Measurements from ENCODE around the gene KLF5. TPM values are rescaled to one million over a fixed set of nuclear protein-coding genes. Genes with fewer than 3 reads are reported as not detected.
A peak's percentile ranks its signal among the peaks of the same experiment; 100 is the strongest.

Gene KLF5
- total and polyA plus RNA-seq, 4 donors: 3.8 to 48.7 (median 17.7) TPM

DNA sequence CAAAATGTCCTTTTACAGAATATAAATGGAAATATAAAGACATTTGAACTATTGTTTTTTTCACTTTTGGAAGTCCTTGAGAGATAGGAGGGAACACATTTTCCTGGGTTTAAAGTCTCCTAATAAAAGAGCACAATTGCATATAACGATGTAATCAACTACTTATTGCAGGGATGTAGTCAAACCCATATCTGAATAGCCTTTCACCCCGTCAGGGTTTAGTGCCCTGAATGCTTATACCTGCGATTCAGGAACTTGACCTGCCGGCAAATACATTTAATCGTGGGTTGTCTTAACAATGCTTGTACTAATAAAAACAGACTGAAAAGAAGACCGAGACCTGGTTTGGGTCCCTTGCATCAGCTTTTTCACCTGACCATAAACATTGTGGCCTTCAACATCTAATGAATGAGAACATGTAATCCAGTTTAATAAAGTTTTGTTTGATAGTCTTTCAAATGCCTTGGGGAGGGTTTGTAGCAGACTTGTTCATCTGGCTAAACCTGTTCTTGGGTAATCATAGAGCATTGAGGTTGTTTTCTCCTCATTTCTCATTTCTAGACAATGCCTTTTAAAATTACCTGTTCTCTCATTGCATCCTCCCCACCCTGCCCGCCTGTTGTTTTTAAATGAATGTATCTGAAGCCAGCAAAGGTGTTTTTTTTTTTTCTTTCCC lies 7.0 kb downstream of the KLF5 start:
- WGBS (ENCODE audit: insufficient coverage): 81% methylated on average over 5 of the region's 7 CpGs

DNA sequence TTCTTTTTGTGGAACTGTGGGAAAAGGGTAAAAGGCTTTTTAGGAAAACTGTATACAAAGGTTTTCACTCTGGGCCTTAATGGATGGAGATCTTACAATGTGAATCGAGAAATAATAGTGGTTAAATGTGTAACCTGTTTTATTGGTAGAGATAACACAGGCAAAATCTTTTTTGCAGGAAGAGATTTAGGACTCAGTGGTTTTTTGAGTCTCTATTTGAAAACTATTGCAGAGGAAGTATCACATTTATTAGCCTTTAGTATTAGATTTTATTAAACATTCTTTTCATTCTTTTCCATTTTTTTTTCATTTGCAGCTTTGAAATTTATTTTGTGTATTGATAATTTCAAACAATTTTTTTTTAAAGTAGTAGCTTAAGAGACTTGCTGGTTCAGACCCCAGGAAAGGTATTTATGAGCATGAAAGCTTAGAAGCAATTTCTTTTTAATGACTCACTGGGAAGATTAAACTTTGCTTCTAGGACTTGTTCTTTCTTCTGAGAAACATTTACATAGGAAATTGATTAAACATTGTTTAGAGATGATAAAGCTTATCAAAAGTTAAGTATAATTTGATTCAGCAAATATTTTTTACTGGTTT lies 10.5 kb downstream of the KLF5 start:
- Histone ChIP-seq H3K4me1 (ENCODE audit: control insufficient read depth, insufficient read depth, low read length) (no peaks in the 10 kb centered on the region), H3K27ac (ENCODE audit: low read depth, low read length) (no peak overlapping the region), H3K9me3 (ENCODE audit: control insufficient read depth, insufficient read depth, low read length) (no peaks in the 10 kb centered on the region), H3K36me3 (ENCODE audit: control insufficient read depth, insufficient read depth, low read length) (no peaks in the 10 kb centered on the region), H3K4me3 (ENCODE audit: low read depth, low read length) (no peak overlapping the region), H3K27me3 (ENCODE audit: control insufficient read depth, insufficient read depth, low read length) (no peaks in the 10 kb centered on the region)
- WGBS (ENCODE audit: insufficient coverage): 100% methylated on average over 1 of the region's 1 CpG
- DNase-seq (ENCODE audit: low read depth in 4 of 6, low spot score in 6 of 6): no peak

More for the DNA sequence above, 7.0 kb downstream of the KLF5 start:
- H3K9me3 ChIP-seq (ENCODE audit: control insufficient read depth, insufficient read depth, low read length): no peaks in the 10 kb centered on the region
- H3K4me3 ChIP-seq (ENCODE audit: low read depth, low read length): no peak overlapping the region
- no peaks in the 10 kb centered on the region for H3K36me3 ChIP-seq (ENCODE audit: control insufficient read depth, insufficient read depth, low read length)
- H3K27me3 ChIP-seq (ENCODE audit: control insufficient read depth, insufficient read depth, low read length): no peaks in the 10 kb centered on the region
- no peaks in the 10 kb centered on the region for H3K4me1 ChIP-seq (ENCODE audit: control insufficient read depth, insufficient read depth, low read length)
- H3K27ac ChIP-seq (ENCODE audit: low read depth, low read length): no peak overlapping the region
- no peak for DNase-seq (ENCODE audit: low read depth in 4 of 6, low spot score in 6 of 6)

- Histone ChIP-seq H3K36me3 (ENCODE audit: control insufficient read depth, insufficient read depth, low read length) (no peaks in the 10 kb centered on the region), H3K4me3 (ENCODE audit: low read depth, low read length) (no peak overlapping the region), H3K9me3 (ENCODE audit: control insufficient read depth, insufficient read depth, low read length) (no peaks in the 10 kb centered on the region), H3K27ac (ENCODE audit: low read depth, low read length) (no peak overlapping the region), H3K27me3 (ENCODE audit: control insufficient read depth, insufficient read depth, low read length) (no peaks in the 10 kb centered on the region), H3K4me1 (ENCODE audit: control insufficient read depth, insufficient read depth, low read length) (no peaks in the 10 kb centered on the region)
- DNase-seq (ENCODE audit: low read depth in 4 of 6, low spot score in 6 of 6): no peak
- WGBS (ENCODE audit: insufficient coverage): 94% methylated on average over 5 of the region's 5 CpGs
These were observed 11.8 kb downstream of the KLF5 start for GRCh38 chr13:73070451-73071098.

GRCh38 chr13:73072239-73072900 lies 13.6 kb downstream of the KLF5 start:
- Histone ChIP-seq H3K9me3 (ENCODE audit: control insufficient read depth, insufficient read depth, low read length) (no peaks in the 10 kb centered on the region), H3K27ac (ENCODE audit: low read depth, low read length) (no peak overlapping the region), H3K27me3 (ENCODE audit: control insufficient read depth, insufficient read depth, low read length) (no peaks in the 10 kb centered on the region), H3K4me3 (ENCODE audit: low read depth, low read length) (no peak overlapping the region), H3K4me1 (ENCODE audit: control insufficient read depth, insufficient read depth, low read length) (no peaks in the 10 kb centered on the region), H3K36me3 (ENCODE audit: control insufficient read depth, insufficient read depth, low read length) (no peaks in the 10 kb centered on the region)
- WGBS (ENCODE audit: insufficient coverage): 83% methylated on average over 4 of the region's 10 CpGs
- DNase-seq (ENCODE audit: low read depth in 4 of 6, low spot score in 6 of 6): no peak

- Histone ChIP-seq H3K4me3 (ENCODE audit: low read depth, low read length) (no peak overlapping the region), H3K4me1 (ENCODE audit: control insufficient read depth, insufficient read depth, low read length) (no peaks in the 10 kb centered on the region), H3K36me3 (ENCODE audit: control insufficient read depth, insufficient read depth, low read length) (no peaks in the 10 kb centered on the region), H3K27ac (ENCODE audit: low read depth, low read length) (peak overlapping the region; percentile 13), H3K9me3 (ENCODE audit: control insufficient read depth, insufficient read depth, low read length) (no peaks in the 10 kb centered on the region), H3K27me3 (ENCODE audit: control insufficient read depth, insufficient read depth, low read length) (no peaks in the 10 kb centered on the region)
- WGBS (ENCODE audit: insufficient coverage): no CpG with 5 or more reads among the region's 3 CpGs
- DNase-seq (ENCODE audit: low read depth in 4 of 6, low spot score in 6 of 6): peak in 1 of 6 donors; percentile 33
These were observed 14.2 kb downstream of the KLF5 start for GRCh38 chr13:73073050-73073449.

DNA sequence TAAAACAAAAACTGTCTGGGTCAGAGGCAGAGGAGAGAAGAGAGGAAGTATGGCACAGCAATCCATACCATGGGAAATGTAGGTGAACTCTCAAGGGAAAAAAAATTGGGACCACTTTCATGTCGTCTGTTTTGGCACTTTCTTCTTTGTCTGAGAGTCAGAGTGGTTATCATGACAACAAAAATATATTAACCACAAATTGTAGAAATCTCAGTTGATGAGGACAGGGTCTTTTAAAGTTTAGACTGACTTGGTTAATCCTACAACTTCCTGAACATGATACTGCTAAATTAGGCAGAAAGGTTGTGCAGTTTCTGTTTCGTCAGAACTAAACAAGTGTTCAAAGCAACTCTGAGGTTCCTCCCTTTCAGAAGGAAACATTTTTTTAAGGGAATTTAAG lies 15.2 kb downstream of the KLF5 start:
- no peaks in the 10 kb centered on the region for H3K4me1 ChIP-seq (ENCODE audit: control insufficient read depth, insufficient read depth, low read length)
- WGBS (ENCODE audit: insufficient coverage): no CpG with 5 or more reads among the region's 2 CpGs
- no peak overlapping the region for H3K4me3 ChIP-seq (ENCODE audit: low read depth, low read length)
- H3K36me3 ChIP-seq (ENCODE audit: control insufficient read depth, insufficient read depth, low read length): no peaks in the 10 kb centered on the region
- no peaks in the 10 kb centered on the region for H3K9me3 ChIP-seq (ENCODE audit: control insufficient read depth, insufficient read depth, low read length)
- DNase-seq (ENCODE audit: low read depth in 4 of 6, low spot score in 6 of 6): no peak
- H3K27me3 ChIP-seq (ENCODE audit: control insufficient read depth, insufficient read depth, low read length): no peaks in the 10 kb centered on the region
- no peak overlapping the region for H3K27ac ChIP-seq (ENCODE audit: low read depth, low read length)

GRCh38 chr13:73074926-73075325 lies 16.1 kb downstream of the KLF5 start:
- H3K27me3 ChIP-seq (ENCODE audit: control insufficient read depth, insufficient read depth, low read length): no peaks in the 10 kb centered on the region
- no peak for DNase-seq (ENCODE audit: low read depth in 4 of 6, low spot score in 6 of 6)
- H3K9me3 ChIP-seq (ENCODE audit: control insufficient read depth, insufficient read depth, low read length): no peaks in the 10 kb centered on the region
- no peaks in the 10 kb centered on the region for H3K36me3 ChIP-seq (ENCODE audit: control insufficient read depth, insufficient read depth, low read length)
- no peak overlapping the region for H3K27ac ChIP-seq (ENCODE audit: low read depth, low read length)
- H3K4me1 ChIP-seq (ENCODE audit: control insufficient read depth, insufficient read depth, low read length): no peaks in the 10 kb centered on the region
- no peak overlapping the region for H3K4me3 ChIP-seq (ENCODE audit: low read depth, low read length)
- WGBS (ENCODE audit: insufficient coverage): no CpG with 5 or more reads among the region's 1 CpG

- 47% methylated on average over 18 of the region's 18 CpGs for WGBS (ENCODE audit: insufficient coverage)
- no peak overlapping the region for H3K4me3 ChIP-seq (ENCODE audit: low read depth, low read length)
- no peak for DNase-seq (ENCODE audit: low read depth in 4 of 6, low spot score in 6 of 6)
- H3K4me1 ChIP-seq (ENCODE audit: control insufficient read depth, insufficient read depth, low read length): no peaks in the 10 kb centered on the region
- H3K27me3 ChIP-seq (ENCODE audit: control insufficient read depth, insufficient read depth, low read length): no peaks in the 10 kb centered on the region
- no peak overlapping the region for H3K27ac ChIP-seq (ENCODE audit: low read depth, low read length)
- H3K9me3 ChIP-seq (ENCODE audit: control insufficient read depth, insufficient read depth, low read length): no peaks in the 10 kb centered on the region
- no peaks in the 10 kb centered on the region for H3K36me3 ChIP-seq (ENCODE audit: control insufficient read depth, insufficient read depth, low read length)
These were observed 16.7 kb downstream of the KLF5 start for GRCh38 chr13:73075546-73075945.

- H3K4me1 ChIP-seq (ENCODE audit: control insufficient read depth, insufficient read depth, low read length): no peaks in the 10 kb centered on the region
- H3K9me3 ChIP-seq (ENCODE audit: control insufficient read depth, insufficient read depth, low read length): no peaks in the 10 kb centered on the region
- no peak overlapping the region for H3K4me3 ChIP-seq (ENCODE audit: low read depth, low read length)
- H3K27ac ChIP-seq (ENCODE audit: low read depth, low read length): no peak overlapping the region
- no peaks in the 10 kb centered on the region for H3K27me3 ChIP-seq (ENCODE audit: control insufficient read depth, insufficient read depth, low read length)
- WGBS (ENCODE audit: insufficient coverage): 50% methylated on average over 1 of the region's 2 CpGs
- DNase-seq (ENCODE audit: low read depth in 4 of 6, low spot score in 6 of 6): no peak
- no peaks in the 10 kb centered on the region for H3K36me3 ChIP-seq (ENCODE audit: control insufficient read depth, insufficient read depth, low read length)
These were observed 17.1 kb downstream of the KLF5 start for GRCh38 chr13:73075954-73076353.
